ENCODE data around the gene SDR39U1.

The SDR39U1 gene

DNA sequence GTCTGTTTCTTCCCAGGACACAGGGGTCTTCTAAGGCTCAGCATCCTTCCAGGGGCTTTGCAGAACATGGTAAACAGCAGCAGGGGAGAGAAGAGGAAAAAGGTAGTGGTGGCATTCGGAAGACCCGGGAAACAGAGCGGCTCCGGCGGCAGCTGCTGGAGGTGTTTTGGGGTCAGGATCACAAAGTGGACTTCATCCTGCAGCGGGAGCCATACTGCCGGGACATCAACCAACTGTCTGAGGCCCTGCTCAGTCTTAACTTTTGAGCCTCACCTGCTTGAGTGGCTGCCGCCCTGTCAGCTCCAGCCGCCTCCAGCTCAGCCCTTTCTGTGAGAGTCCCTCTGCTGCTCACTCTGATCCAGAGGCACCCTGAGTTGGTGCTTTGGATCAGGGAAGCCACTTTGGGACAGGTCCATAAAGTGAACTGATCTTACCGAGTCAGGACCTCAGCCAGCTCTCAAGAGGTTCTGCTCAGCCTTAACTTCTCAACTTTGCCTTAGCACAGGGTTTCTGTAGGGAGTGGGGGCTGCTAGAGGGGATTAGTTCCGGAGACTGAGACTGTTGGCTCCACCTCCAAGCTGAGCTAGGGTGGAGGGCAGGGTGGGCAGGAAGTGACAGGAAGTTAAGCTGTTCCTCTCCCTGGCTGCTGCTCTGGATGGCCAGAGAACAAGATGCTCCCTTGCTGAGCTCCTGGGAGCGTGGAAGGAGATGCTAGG is 5.4 kb downstream of the SDR39U1 start:
- Mint-ChIP-seq H3K4me1 (ENCODE audit: low read depth) (peaks cover 57% of the 10 kb centered on the region), H3K27ac (peak overlapping the region; percentile 81), H3K4me3 (peak overlapping the region; percentile 63), H3K9me3 (ENCODE audit: low read depth) (no peaks in the 10 kb centered on the region), H3K36me3 (peaks cover 8% of the 10 kb centered on the region), H3K27me3 (no peaks in the 10 kb centered on the region)

DNA sequence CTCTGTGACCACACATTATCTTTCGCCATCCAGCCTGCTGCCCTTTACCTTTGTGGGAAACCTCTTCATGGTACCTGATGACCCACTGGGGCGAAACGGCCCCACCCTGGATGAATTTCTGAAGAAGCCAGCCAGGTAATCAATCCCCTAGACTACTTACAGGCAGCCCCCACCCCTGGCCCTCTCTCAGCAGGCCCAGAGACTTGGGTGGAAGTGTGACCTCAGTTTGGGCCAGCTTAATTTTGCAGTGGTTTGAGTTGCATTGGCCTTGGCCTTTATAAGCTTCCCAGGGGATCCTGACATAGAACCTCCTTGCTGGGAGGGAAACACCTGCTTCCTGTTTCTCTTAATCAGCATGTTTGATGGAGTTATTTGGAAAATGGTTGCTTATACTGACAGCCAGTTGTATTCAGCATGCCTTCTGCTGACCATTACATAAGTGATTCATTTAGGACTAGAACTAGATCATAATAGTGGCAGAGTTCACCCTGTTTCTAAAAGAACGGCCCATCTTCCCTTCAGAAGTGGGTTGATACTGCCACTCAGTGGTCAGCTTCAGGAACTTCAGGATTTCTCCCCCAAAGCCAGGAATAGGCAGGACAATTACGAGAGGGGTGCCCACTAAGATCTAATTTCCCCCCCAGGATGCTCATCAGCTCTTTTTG is 6.1 kb downstream of the SDR39U1 start:
- Mint-ChIP-seq H3K27me3 (no peaks in the 10 kb centered on the region), H3K36me3 (peaks cover 8% of the 10 kb centered on the region), H3K4me3 (peak overlapping the region; percentile 63), H3K27ac (peak overlapping the region; percentile 75), H3K9me3 (ENCODE audit: low read depth) (no peaks in the 10 kb centered on the region), H3K4me1 (ENCODE audit: low read depth) (peaks cover 56% of the 10 kb centered on the region)

DNA sequence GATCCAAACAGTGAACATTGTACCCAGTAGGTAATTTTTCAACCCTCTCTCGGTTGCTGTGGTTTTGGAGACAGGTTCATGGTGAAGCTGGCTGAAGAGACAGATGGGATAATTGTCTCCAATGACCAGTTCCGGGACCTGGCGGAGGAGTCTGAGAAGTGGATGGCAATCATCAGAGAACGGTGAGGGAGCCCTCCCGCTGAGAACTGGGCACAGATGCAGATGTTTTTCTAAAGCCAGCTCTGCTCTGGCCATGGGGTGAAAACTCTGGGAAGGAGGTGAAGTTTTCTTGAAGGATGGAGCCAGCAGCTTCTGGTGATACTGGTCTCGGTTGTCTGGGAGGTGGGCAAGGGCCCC is 6.6 kb downstream of the SDR39U1 start:
- H3K4me1 Mint-ChIP-seq (ENCODE audit: low read depth), result peaks cover 56% of the 10 kb centered on the region
- H3K27ac Mint-ChIP-seq, result peak overlapping the region; percentile 59

DNA sequence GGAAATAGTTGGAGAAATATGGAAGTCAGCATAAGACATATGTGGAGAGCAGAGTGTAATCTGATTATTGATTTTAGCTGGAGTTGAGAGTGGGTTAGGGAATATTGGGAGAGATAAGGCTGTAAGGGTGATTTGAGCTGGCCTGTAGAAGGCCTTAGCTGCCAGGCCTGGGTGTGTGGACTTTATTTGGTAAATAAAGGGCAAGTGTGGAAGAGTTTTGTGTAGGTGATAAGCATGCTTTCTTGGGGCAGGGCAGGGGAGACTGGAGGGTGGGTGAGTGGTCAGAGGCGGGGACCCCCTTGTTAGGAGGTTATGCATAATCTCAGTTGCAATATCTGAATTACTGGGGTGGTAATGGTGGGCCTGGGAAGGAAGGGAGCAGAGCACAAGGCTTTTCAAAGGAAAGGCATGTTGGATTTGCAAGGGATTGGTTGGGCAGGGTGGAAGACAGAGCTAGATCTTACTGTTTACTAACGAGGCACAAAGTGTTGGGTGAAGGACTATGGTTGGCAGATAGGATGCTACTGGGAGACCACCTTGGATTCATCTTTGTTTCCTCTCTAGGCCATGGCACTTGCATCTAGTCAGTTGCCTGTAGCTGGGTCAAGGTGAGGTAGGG is 7.3 kb downstream of the SDR39U1 start:
- no peak overlapping the region for H3K4me3 Mint-ChIP-seq
- peaks cover 52% of the 10 kb centered on the region for H3K4me1 Mint-ChIP-seq (ENCODE audit: low read depth)
- peaks cover 8% of the 10 kb centered on the region for H3K36me3 Mint-ChIP-seq
- H3K9me3 Mint-ChIP-seq (ENCODE audit: low read depth), result no peaks in the 10 kb centered on the region
- H3K27ac Mint-ChIP-seq, result peak overlapping the region; percentile 59
- H3K27me3 Mint-ChIP-seq, result no peaks in the 10 kb centered on the region

More for the DNA sequence above, 6.6 kb downstream of the SDR39U1 start:
- Mint-ChIP-seq H3K4me3 (no peak overlapping the region), H3K36me3 (peaks cover 8% of the 10 kb centered on the region), H3K27me3 (no peaks in the 10 kb centered on the region), H3K9me3 (ENCODE audit: low read depth) (no peaks in the 10 kb centered on the region)

DNA sequence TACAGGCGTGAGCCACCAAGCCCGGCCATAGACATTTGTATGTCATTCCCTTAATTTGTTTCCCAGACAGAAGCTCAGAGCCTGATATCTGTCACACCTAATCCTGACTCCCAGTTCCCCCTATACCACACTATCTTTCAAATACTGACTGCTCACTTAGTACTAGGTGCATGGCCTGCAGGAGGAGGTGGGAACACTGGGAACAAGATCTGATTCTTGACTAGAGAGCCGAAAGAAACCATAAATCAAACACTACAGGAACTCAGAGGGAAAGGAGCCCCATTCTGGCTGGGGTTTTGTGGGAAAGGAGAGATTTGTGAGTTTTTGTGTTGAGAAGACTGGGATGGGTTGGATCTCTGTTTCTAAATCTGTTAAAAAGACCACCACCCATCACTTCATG is 7.9 kb downstream of the SDR39U1 start:
- Mint-ChIP-seq H3K9me3 (ENCODE audit: low read depth) (no peaks in the 10 kb centered on the region), H3K4me1 (ENCODE audit: low read depth) (peaks cover 51% of the 10 kb centered on the region), H3K4me3 (no peak overlapping the region), H3K27ac (no peak overlapping the region), H3K36me3 (peaks cover 8% of the 10 kb centered on the region), H3K27me3 (no peaks in the 10 kb centered on the region)

DNA sequence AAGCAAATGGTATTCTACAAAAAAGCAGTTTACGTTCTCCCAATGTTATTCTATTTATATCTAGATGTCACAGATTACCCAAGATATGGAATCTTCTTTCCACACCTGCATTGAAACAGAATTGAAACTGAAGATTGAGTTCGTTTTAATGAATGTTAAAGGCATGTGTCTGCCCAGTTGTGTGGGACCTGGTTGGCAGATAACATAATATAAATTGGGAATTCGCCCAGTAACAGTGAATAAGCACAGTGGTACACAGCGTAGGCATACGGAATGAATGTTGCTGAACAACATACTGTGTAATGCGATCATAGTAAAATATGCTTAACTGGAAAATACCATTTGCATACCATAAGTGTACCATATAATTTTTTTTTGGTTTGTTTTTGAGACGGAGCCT is 8.5 kb downstream of the SDR39U1 start:
- Mint-ChIP-seq H3K27me3 (no peaks in the 10 kb centered on the region), H3K4me3 (no peak overlapping the region), H3K4me1 (ENCODE audit: low read depth) (peaks cover 49% of the 10 kb centered on the region), H3K36me3 (peaks cover 8% of the 10 kb centered on the region), H3K27ac (no peak overlapping the region), H3K9me3 (ENCODE audit: low read depth) (no peaks in the 10 kb centered on the region)

DNA sequence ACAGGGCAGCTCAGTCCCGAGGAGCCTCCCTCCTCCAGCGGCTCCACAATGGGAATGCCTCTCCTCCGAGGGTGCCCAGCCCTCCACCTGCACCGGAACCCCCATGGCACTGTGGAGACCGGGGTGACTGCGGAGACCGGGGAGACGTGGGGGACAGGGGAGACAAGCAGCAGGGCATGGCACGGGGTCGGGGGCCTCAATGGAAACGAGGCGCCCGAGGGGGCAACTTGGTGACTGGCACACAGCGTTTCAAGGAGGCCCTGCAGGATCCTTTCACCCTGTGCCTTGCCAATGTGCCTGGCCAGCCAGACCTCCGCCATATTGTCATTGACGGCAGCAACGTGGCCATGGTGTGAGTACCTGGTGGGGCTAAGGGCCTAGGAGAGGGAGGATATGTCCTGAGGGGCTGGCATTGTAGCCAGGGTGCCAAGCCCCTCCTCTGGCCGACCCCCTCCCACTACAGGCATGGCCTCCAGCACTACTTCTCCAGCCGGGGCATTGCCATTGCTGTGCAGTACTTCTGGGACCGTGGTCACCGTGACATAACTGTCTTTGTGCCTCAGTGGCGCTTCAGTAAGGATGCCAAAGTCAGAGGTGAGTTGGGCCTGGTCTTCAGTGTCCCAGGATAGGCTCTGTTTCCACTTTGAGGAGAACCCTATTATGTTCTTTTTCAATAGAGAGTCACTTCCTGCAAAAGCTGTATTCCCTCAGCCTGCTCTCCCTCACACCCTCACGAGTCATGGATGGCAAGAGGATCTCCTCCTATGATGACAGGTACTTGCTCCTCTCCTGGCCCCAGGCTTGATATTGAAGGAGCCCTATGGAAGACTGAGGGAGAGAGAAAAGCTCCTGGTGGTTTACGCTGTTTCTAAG is 10.1 kb downstream of the SDR39U1 start:
- H3K27me3 Mint-ChIP-seq, result no peaks in the 10 kb centered on the region
- H3K9me3 Mint-ChIP-seq (ENCODE audit: low read depth), result no peaks in the 10 kb centered on the region
- peaks cover 38% of the 10 kb centered on the region for H3K4me1 Mint-ChIP-seq (ENCODE audit: low read depth)
- no peak overlapping the region for H3K27ac Mint-ChIP-seq
- no peak overlapping the region for H3K4me3 Mint-ChIP-seq
- H3K36me3 Mint-ChIP-seq, result peaks cover 8% of the 10 kb centered on the region

DNA sequence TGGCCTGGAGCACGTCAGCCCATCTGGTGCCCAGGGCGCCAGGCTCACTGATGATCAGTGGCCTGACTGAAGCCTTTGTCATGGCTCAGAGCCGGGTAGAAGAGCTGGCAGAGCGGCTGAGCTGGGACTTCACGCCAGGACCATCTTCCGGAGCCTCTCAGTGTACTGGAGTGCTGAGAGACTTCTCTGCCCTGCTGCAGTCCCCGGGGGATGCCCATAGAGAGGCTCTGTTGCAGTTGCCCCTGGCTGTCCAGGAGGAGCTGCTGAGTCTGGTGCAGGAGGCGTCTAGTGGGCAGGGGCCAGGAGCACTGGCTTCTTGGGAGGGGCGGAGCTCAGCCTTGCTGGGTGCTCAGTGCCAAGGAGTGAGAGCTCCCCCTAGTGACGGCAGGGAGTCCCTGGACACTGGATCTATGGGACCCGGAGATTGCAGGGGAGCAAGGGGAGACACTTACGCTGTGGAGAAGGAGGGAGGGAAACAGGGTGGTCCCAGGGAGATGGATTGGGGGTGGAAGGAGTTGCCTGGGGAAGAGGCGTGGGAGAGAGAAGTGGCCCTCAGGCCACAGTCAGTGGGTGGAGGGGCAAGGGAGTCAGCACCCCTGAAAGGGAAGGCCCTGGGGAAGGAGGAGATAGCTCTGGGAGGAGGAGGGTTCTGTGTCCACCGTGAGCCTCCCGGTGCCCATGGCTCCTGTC is 10.9 kb downstream of the SDR39U1 start:
- Mint-ChIP-seq H3K4me1 (ENCODE audit: low read depth) (peaks cover 36% of the 10 kb centered on the region), H3K27ac (peak overlapping the region; percentile 89), H3K27me3 (no peaks in the 10 kb centered on the region), H3K36me3 (peaks cover 6% of the 10 kb centered on the region), H3K4me3 (peak overlapping the region; percentile 92), H3K9me3 (ENCODE audit: low read depth) (no peaks in the 10 kb centered on the region)

DNA sequence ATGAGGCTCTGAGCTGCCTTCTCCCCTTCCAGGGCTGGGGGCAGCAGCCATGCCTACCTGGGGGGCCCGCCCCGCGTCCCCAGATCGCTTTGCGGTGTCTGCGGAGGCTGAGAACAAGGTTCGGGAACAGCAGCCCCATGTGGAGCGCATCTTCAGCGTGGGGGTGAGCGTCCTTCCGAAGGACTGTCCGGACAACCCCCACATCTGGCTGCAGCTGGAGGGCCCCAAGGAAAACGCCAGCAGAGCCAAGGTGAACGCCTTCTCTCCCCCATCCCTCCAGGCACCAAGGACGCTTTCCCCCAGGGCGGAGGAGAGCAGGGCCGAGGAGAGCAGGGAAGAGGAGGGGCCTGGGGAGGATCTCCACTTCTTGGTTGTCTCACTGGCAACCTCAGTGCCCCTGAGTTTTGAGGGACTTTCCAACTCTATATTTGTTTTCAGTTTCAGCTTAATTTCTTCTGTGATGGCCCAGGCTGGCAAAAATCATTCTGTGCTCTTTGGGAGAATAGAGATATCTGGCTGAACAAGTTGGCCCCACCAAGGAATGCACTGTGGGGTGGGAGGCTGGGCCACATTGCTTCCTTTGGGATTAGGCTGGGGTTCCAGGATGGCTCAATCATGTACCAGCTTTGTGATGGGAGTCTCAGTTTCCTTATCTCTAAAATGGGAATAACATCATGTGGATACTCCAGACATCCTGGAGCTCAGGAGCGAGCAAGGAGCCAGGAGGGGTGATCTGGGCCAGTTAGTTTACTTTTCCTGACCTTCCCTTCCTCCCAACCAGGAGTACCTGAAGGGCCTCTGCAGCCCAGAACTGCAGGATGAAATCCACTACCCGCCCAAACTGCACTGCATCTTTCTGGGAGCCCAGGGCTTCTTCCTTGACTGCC is 11.7 kb downstream of the SDR39U1 start:
- Mint-ChIP-seq H3K4me1 (ENCODE audit: low read depth) (peaks cover 40% of the 10 kb centered on the region), H3K36me3 (peaks cover 3% of the 10 kb centered on the region)

DNA sequence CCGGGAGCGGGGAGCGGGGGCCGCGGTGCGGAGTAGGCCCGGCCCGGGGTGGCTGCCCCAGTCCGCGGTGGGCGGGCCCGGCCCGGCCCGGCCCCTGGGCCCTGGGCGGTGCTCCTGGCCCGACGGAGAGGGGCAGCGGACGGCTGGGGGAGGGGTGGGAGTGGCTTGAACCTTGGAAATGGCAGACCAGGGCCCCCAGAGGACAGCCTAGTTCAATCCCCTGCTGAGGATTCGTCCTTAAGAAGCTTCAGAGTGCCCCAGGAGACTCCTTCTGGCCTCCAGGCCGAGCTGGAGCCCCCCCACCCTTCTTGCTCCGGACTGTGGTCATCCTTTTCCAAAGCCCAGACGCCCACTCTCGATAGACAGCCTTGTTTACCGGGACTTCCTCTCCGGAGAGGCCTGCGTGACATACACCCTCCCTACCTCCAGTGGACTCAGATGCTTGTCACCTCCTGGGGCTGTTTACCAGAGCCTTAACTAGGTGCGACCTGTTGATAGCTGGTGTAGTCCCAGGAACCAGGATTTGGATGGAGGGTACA is 12.4 kb downstream of the SDR39U1 start:
- Mint-ChIP-seq H3K4me3 (peak overlapping the region; percentile 92), H3K36me3 (peaks cover 3% of the 10 kb centered on the region), H3K27me3 (no peaks in the 10 kb centered on the region), H3K9me3 (ENCODE audit: low read depth) (no peaks in the 10 kb centered on the region), H3K27ac (peak overlapping the region; percentile 89), H3K4me1 (ENCODE audit: low read depth) (peaks cover 44% of the 10 kb centered on the region)

More for the DNA sequence above, 11.7 kb downstream of the SDR39U1 start:
- no peaks in the 10 kb centered on the region for H3K27me3 Mint-ChIP-seq
- H3K4me3 Mint-ChIP-seq, result peak overlapping the region; percentile 92
- peak overlapping the region; percentile 89 for H3K27ac Mint-ChIP-seq
- no peaks in the 10 kb centered on the region for H3K9me3 Mint-ChIP-seq (ENCODE audit: low read depth)

DNA sequence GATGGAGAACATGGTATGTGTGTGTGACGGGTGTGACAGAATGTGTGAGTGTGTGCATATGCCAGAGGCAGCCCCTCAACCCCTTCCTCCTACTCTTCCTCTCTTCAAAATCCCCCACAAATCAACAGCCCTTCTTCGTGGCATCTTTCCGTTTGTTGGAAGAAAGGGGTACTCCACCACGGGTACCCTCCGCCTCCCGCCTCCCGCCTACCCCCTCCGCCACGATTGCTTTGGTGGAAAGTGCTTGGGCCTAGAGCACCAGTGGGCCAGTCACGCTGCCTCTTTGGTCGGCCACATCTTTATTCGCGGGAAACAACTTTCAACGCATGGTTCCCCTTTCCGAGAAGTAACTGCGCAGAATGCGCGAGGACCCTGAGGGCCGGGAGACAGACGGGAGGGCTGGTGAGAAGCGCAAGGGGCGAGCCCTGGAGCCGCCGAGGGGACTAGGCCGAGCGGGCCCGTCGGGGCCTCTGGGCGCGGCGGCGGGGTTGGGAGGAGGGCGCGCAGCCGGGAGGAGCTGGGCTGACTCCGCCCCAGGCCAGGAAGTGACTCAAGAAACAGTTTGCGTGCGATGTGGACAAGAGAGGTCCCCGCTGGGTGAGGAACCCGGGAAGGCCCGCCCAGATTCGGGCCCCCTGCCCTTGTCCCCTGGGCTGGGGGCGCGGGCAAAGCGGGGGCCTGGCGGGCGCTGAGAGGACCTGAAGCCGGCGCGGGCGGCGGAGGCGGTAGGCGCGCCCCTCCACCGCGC is 13.0 kb downstream of the SDR39U1 start, which contains the start of the genes CBLN3 and KHNYN:
CBLN3 (minus strand) TSS at position 274 of the 748 bp plus-strand sequence. CDS start 614 bp downstream, outside the sequence.
KHNYN (plus strand) TSS at position 560 of the 748 bp plus-strand sequence. CDS start 777 bp downstream, outside the sequence.
- H3K27me3 Mint-ChIP-seq, result no peaks in the 10 kb centered on the region
- H3K4me3 Mint-ChIP-seq, result peak within 1 kb of the TSS; percentile 92
- no peaks in the 10 kb centered on the region for H3K9me3 Mint-ChIP-seq (ENCODE audit: low read depth)
- H3K27ac Mint-ChIP-seq, result peak within 1 kb of the TSS; percentile 98
- H3K4me1 Mint-ChIP-seq (ENCODE audit: low read depth), result peaks cover 45% of the 10 kb centered on the region
- peaks cover 3% of the 10 kb centered on the region for H3K36me3 Mint-ChIP-seq

DNA sequence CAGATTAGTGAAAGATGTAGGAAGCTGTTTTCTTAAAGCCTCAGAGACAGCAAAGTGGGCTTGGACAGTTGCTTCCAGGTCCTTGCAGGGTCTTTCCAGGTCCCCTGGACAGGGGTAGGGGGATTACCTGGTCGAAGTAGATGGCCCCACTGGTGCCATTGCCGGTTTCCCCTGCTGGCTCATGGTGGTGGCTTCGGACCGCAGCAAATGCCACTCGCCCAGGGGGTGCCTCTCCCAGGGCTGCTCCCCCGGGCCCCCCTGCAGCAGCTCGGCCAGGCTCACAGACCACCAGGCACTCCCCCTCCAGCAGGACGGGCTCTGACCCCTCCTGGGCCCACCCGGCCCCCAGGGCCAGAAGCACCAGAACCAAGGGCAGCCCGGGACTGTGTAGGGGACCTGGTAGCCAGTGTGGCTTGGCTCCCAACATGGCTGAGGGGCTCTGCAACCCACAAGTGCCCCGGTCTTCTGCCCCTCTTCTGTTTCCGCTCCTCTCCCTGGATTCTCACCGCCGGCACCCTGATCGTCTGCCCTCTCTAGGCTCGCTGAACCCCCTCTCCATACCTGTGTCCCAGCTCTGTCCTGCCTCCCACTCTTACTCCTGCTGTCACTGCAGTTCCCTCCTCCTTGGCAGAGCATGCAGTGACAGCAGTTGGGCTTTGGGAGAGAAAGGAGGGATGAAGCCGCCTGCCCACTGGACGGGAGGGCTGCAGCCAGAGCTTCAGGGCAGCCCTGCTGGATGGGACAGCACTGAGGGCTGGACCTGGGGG is 13.8 kb downstream of the SDR39U1 start:
- Mint-ChIP-seq H3K4me1 (ENCODE audit: low read depth) (peaks cover 45% of the 10 kb centered on the region), H3K36me3 (peaks cover 3% of the 10 kb centered on the region), H3K4me3 (peak overlapping the region; percentile 88)

More for the DNA sequence above, 13.8 kb downstream of the SDR39U1 start:
- Mint-ChIP-seq H3K9me3 (ENCODE audit: low read depth) (no peaks in the 10 kb centered on the region), H3K27me3 (no peaks in the 10 kb centered on the region), H3K27ac (peak overlapping the region; percentile 98)

Measured in activated naive CD8-positive, alpha-beta T cell (primary cell).